ENCODE results near the gene GRHL1.

DNA sequence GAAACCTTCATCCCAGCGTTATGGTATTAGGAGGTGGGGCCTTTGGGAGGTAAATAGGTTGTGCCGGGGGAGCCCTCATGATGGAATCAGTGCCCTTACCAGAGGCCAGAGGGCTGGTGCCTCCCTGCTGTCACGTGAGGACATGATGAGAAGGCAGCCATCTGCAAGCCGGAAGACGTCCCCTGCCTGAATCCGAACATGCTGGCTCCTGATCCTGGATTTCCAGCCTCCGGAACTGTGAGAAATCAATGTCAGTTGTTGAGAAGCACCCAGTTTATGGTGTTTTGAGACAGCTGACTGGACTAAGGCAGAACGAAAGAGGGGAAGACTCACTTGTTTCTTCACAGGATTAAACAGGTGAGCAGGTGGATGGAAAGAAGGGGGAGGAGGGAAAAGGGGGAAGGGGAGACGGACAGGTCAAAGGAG lies 78.8 kb downstream of the GRHL1 start:
- TF ChIP-seq NFE2L1 (CRISPR knock-in tag; IDR thresholded peaks at IDR 0.05) (no peak), TCF7 (CRISPR knock-in tag; IDR thresholded peaks at IDR 0.05; ENCODE audit: low read depth) (no peak), OVOL2 (CRISPR knock-in tag; IDR thresholded peaks at IDR 0.05; ENCODE audit: borderline replicate concordance) (no peak), USF2 (CRISPR knock-in tag; IDR thresholded peaks at IDR 0.05) (no peak), ZNF263 (CRISPR knock-in tag; IDR thresholded peaks at IDR 0.05; ENCODE audit: low read depth) (no peak), IRF2 (CRISPR knock-in tag; IDR thresholded peaks at IDR 0.05; ENCODE audit: borderline replicate concordance, low read depth) (no peak), FOXP1 (CRISPR knock-in tag; IDR thresholded peaks at IDR 0.05; ENCODE audit: borderline replicate concordance) (no peak)
- TF ChIP-seq, protein P1, sequence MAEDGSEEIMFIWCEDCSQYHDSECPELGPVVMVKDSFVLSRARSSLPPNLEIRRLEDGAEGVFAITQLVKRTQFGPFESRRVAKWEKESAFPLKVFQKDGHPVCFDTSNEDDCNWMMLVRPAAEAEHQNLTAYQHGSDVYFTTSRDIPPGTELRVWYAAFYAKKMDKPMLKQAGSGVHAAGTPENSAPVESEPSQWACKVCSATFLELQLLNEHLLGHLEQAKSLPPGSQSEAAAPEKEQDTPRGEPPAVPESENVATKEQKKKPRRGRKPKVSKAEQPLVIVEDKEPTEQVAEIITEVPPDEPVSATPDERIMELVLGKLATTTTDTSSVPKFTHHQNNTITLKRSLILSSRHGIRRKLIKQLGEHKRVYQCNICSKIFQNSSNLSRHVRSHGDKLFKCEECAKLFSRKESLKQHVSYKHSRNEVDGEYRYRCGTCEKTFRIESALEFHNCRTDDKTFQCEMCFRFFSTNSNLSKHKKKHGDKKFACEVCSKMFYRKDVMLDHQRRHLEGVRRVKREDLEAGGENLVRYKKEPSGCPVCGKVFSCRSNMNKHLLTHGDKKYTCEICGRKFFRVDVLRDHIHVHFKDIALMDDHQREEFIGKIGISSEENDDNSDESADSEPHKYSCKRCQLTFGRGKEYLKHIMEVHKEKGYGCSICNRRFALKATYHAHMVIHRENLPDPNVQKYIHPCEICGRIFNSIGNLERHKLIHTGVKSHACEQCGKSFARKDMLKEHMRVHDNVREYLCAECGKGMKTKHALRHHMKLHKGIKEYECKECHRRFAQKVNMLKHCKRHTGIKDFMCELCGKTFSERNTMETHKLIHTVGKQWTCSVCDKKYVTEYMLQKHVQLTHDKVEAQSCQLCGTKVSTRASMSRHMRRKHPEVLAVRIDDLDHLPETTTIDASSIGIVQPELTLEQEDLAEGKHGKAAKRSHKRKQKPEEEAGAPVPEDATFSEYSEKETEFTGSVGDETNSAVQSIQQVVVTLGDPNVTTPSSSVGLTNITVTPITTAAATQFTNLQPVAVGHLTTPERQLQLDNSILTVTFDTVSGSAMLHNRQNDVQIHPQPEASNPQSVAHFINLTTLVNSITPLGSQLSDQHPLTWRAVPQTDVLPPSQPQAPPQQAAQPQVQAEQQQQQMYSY (CRISPR knock-in tag; IDR thresholded peaks at IDR 0.05): peak; percentile 85
- TF ChIP-seq, protein P2, sequence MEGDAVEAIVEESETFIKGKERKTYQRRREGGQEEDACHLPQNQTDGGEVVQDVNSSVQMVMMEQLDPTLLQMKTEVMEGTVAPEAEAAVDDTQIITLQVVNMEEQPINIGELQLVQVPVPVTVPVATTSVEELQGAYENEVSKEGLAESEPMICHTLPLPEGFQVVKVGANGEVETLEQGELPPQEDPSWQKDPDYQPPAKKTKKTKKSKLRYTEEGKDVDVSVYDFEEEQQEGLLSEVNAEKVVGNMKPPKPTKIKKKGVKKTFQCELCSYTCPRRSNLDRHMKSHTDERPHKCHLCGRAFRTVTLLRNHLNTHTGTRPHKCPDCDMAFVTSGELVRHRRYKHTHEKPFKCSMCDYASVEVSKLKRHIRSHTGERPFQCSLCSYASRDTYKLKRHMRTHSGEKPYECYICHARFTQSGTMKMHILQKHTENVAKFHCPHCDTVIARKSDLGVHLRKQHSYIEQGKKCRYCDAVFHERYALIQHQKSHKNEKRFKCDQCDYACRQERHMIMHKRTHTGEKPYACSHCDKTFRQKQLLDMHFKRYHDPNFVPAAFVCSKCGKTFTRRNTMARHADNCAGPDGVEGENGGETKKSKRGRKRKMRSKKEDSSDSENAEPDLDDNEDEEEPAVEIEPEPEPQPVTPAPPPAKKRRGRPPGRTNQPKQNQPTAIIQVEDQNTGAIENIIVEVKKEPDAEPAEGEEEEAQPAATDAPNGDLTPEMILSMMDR (IDR thresholded peaks at IDR 0.05): no peak
- TF ChIP-seq, protein P3, sequence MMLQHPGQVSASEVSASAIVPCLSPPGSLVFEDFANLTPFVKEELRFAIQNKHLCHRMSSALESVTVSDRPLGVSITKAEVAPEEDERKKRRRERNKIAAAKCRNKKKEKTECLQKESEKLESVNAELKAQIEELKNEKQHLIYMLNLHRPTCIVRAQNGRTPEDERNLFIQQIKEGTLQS (CRISPR knock-in tag; conservative IDR thresholded peaks at IDR 0.05): no peak
